Measurements from ENCODE around the gene METTL26.

DNA sequence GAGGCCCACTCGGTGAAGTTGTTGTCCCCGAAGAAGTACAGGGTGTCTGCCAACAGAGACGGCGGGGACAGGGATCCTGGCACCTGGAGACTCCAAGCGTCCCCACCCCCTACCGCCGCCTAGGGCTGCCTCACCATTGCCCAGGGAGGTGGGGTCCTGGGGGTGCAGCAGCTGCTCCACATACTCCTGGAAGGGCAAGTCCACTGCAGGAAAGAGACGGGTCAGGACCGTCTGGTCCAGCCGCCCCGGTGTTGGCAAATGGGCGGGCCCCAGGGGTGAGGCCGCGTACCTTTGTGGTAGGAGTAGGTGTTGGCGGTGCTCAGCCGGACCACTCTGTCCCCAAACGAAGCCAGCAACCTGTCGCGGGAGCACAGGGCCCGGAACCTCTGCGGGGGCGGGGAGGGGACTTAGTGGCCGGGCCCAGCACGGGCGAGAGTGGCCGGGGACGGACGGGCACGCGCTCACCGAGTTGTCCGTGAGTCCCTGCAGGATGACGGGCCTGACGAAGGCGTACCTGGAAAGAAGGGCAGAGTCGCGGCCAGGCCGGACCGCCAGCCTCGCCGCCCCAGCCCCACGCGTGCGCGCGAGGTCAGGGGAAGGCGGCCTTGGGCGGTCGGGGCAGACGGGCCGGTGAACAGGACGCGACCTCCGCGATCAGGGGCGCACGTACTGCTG lies 47.4 kb upstream of the METTL26 start:
- no peak for TF ChIP-seq GATA3 (IDR thresholded peaks at IDR 0.05; ENCODE audit: low read depth, low read length)
- TF ChIP-seq GATA2 (IDR thresholded peaks at IDR 0.05; ENCODE audit: low read depth, low read length) = no peak
